HG03039 (cell line): ENCODE data around the gene ABLIM2.

Source experiments
- ATAC-seq: cut with Tn5 transposase; IDR thresholded peaks from one replicate; pipeline ENCODE4 v1.9.1; 2021; ENCODE audit warnings: mild to moderate bottlenecking, moderate library complexity; ENCODE audit not compliant: unreplicated experiment

ABLIM2 gene

GRCh38 chr4:8050555-8051206 is 107.9 kb downstream of the ABLIM2 start:
- no peak for ATAC-seq

- no peak for ATAC-seq
Measured at GRCh38 chr4:8050180-8050554, 108.4 kb downstream of the ABLIM2 start.

- ATAC-seq: no peak
Measured at GRCh38 chr4:8048856-8049676, 109.5 kb downstream of the ABLIM2 start.

GRCh38 chr4:8047837-8048678 is 110.6 kb downstream of the ABLIM2 start:
- ATAC-seq: no peak

GRCh38 chr4:8046925-8047541 is 111.6 kb downstream of the ABLIM2 start:
- ATAC-seq: no peak

- ATAC-seq: no peak
Measured at GRCh38 chr4:8045909-8046308, 112.7 kb downstream of the ABLIM2 start.

GRCh38 chr4:8044699-8045098 is 113.9 kb downstream of the ABLIM2 start:
- ATAC-seq: no peak

GRCh38 chr4:8044244-8044643 is 114.4 kb downstream of the ABLIM2 start:
- ATAC-seq: no peak

GRCh38 chr4:8043596-8043995 is 115.0 kb downstream of the ABLIM2 start:
- no peak for ATAC-seq

GRCh38 chr4:8041868-8042267 is 116.7 kb downstream of the ABLIM2 start:
- ATAC-seq: no peak

- ATAC-seq: no peak
Measured at GRCh38 chr4:8041172-8041571, 117.4 kb downstream of the ABLIM2 start.

GRCh38 chr4:8040607-8041006 is 118.0 kb downstream of the ABLIM2 start:
- no peak for ATAC-seq

GRCh38 chr4:8039853-8040252 is 118.8 kb downstream of the ABLIM2 start:
- no peak for ATAC-seq

GRCh38 chr4:8039290-8039689 is 119.3 kb downstream of the ABLIM2 start:
- no peak for ATAC-seq

GRCh38 chr4:8038719-8039251 is 119.8 kb downstream of the ABLIM2 start:
- ATAC-seq: no peak

GRCh38 chr4:8038083-8038482 is 120.5 kb downstream of the ABLIM2 start:
- no peak for ATAC-seq

GRCh38 chr4:8037150-8037769 is 121.4 kb downstream of the ABLIM2 start:
- no peak for ATAC-seq

- ATAC-seq: no peak
Measured at GRCh38 chr4:8035371-8035780, 123.2 kb downstream of the ABLIM2 start.

- ATAC-seq: no peak
Measured at GRCh38 chr4:8033829-8034528, 124.6 kb downstream of the ABLIM2 start.
